A549 treated with CORT108297 at 1 μM for 4 hours (cell line): ENCODE results near the gene KRTAP2-4. TPM values are rescaled to one million over a fixed set of nuclear protein-coding genes. Genes with fewer than 3 reads are reported as not detected.

Experiments used
- total RNA-seq: library from RNA; stranded (reverse); fragments of 200-300 nt; extraction: Qiagen RNA extraction; gene quantifications from 5 replicates; pipeline ENCODE4 v1.2.3, GENCODE V29; 2022

KRTAP2-4 gene, protein sequence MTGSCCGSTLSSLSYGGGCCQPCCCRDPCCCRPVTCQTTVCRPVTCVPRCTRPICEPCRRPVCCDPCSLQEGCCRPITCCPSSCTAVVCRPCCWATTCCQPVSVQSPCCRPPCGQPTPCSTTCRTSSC
- not detected in 5 replicates for total RNA-seq

DNA sequence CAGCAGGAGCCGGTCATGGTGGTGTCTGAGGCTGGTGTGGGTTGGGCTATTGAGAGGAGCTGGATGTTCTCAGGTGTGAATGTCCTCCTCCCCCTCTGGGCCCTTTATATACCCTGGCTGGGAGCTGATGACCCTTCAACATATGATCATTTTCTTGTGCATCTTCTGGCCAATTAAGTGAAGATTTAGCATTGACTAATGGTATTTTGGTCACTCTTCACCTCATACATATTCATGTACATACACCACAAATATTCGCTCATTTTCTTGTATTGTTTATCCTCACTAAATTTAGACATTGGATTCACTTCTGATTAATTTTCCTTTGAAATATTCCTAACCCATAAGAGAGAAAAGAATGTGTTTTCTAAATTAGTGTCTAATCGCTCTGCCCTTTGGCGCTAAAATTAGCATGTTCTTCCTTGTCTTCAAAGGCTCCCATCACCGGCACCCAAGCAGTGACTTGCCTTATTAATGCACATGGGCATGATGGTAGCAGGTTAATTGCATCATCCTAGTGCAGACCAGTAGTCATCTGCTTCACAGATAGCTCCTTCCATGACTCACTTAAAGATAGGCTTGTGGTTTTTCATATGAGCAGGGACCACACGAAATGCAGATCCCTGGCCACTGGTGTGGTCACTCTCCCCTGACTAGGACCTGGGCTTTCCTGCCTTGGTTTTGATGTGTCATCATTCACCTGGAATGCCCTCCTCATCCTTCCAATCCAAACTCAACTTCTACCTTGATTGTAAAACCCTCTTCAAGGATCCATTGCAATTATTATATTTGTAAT, at the start of gene KRTAP2-4:
TSS of gene KRTAP2-4 (minus strand) at position 51 of the 796 bp plus-strand sequence. CDS start at position 17, 34 bp downstream.

GRCh38 chr17:41105347-41105746, 39.7 kb upstream of the KRTAP2-4 start, which contains the start of gene KRTAP4-9:
TSS of gene KRTAP4-9 (plus strand) at chr17:41105389. CDS start at chr17:41105389, 0 bp downstream.

GRCh38 chr17:41101586-41102259, 36.0 kb upstream of the KRTAP2-4 start, which contains the start of gene KRTAP4-16:
TSS of gene KRTAP4-16 (minus strand) at chr17:41102209. CDS start at chr17:41102209, 0 bp downstream.

GRCh38 chr17:41098042-41098441, 32.4 kb upstream of the KRTAP2-4 start, which contains the start of gene KRTAP4-8:
TSS of gene KRTAP4-8 (minus strand) at chr17:41098142. CDS start at chr17:41098084, 58 bp downstream.

GRCh38 chr17:41084100-41084856, 18.6 kb upstream of the KRTAP2-4 start, which contains the start of gene KRTAP4-7:
TSS of gene KRTAP4-7 (plus strand) at chr17:41084150. CDS start at chr17:41084207, 57 bp downstream.

DNA sequence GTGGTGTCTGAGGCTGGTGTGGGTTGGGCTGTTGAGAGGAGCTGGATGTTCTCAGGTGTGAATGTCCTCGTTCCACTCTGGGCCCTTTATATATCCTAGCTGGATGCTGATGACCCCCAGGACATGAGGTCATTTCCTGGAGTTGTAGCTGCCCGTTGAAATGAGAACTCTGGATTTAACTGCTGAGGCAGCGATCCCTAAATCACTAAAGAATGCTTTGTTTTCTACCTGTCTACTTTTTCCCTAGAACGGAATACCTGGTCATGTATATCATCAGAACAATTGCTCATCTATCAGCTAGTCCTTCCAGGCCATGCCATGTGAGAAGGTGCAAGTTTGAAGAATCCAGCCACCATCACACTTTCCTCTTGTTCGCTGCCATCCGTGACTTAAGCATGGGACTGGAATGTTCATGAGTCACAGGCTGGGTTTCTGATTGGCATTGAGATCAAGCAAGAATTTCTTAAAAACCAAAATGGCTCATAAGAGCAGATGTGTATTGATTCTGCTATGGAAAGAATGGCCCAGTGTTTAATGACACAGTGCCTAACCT, 5.6 kb downstream of the KRTAP2-4 start, which contains the start of gene KRTAP2-3:
TSS of gene KRTAP2-3 (minus strand) at position 63 of the 553 bp plus-strand sequence. CDS start 64 bp downstream, outside the sequence.

GRCh38 chr17:41055130-41055529, 10.5 kb downstream of the KRTAP2-4 start, which contains the start of gene KRTAP2-2:
TSS of gene KRTAP2-2 (minus strand) at chr17:41055230. CDS start at chr17:41055211, 19 bp downstream.

GRCh38 chr17:41046735-41047465, 18.8 kb downstream of the KRTAP2-4 start, which contains the start of gene KRTAP2-1:
TSS of gene KRTAP2-1 (minus strand) at chr17:41047316. CDS start at chr17:41047267, 49 bp downstream.

DNA sequence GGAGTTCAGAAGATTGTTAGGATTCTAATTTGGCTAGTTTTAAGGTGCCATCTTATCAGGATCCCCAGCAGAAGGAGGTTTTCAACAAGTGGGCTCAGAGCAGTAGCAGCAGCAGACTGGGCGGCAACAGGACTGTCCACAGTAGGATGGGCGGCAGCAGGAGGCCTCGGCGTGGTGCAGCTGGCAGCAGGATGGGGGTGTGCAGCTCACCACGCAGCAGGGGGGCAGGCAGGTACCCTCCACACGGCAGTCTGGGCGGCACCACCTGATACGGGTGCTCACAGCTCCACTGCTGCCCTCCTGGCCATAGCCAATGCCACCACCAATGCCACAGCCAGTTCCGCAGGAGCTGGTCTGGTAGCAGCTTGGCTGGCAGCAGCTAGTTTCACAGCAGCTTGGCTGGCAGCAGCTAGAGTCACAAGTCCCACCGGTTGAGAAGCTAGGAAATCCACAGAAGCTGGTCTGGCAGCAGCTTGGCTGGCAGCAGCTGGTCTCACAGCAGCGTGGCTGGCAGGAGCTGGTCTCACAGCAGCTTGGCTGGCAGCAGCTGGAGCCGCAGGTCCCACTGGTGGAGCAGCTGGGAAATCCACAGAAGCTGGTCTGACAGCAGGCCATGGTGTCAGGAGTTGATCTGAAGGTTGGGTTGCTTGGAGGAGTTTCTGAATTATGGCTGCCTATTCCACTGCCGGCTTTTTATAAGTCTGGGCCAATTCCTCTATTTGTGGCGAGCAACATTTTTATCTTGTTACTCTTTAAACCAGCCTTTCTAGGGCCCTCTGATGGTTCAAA, 24.7 kb downstream of the KRTAP2-4 start, which contains the start of gene KRTAP1-1:
TSS of gene KRTAP1-1 (minus strand) at position 668 of the 789 bp plus-strand sequence. CDS start at position 615, 53 bp downstream.

GRCh38 chr17:41034346-41034935, 31.2 kb downstream of the KRTAP2-4 start, which contains the start of gene KRTAP1-3:
TSS of gene KRTAP1-3 (minus strand) at chr17:41034874. CDS start at chr17:41034821, 53 bp downstream.

GRCh38 chr17:41029633-41030245, 35.9 kb downstream of the KRTAP2-4 start, which contains the start of gene KRTAP1-4:
TSS of gene KRTAP1-4 (minus strand) at chr17:41030195. CDS start at chr17:41030078, 117 bp downstream.

DNA sequence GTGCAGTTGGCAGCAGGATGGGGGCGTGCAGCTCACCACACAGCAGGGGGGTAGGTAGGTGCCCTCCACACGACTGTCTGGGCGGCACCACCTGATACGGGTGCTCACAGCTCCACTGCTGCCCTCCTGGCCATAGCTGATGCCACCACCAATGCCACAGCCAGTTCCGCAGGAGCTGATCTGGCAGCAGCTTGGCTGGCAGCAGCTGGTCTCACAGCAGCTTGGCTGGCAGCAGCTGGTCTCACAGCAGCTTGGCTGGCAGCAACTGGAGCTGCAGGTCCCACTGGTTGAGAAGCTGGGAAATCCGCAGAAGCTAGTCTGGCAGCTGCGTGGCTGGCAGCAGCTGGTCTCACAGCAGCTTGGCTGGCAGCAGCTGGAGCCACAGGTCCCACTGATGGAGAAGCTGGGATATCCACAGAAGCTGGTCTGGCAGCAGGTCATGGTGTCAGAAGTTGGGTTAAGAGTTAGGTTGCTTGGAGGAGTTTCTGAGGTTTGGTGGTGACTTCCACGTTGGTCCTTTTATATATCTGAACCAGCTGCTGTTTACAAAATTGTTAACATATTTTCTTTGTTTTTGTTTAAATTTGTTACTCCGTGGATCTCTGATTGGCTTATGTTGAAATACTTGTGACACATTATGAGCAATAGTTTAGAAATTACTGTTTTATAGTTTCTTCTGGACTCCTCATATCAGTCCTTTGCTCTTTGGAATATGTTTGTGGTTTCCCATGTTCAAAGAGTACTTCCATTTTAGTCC, 38.8 kb downstream of the KRTAP2-4 start, which contains the start of gene KRTAP1-5:
TSS of gene KRTAP1-5 (minus strand) at position 494 of the 757 bp plus-strand sequence. CDS start at position 441, 53 bp downstream.

Other genes starting within 250 kb of the KRTAP2-4 start
- 79.3 to 132 TPM (median 110 TPM) in 5 replicates for gene KRT10, start 243.3 kb downstream of the KRTAP2-4 start, total RNA-seq
- gene KRT12, start 198.7 kb downstream of the KRTAP2-4 start, total RNA-seq: not detected in 5 replicates
- gene KRT20, start 180.6 kb downstream of the KRTAP2-4 start, total RNA-seq: 0.18 to 0.28 TPM (median 0.26 TPM) in 5 replicates
- 0.08 to 0.14 TPM (median 0.10 TPM) in 3 of 5 replicates, not detected in the others for gene KRT23, start 128.2 kb downstream of the KRTAP2-4 start, total RNA-seq
- not detected in 5 replicates for gene KRT39, start 98.9 kb downstream of the KRTAP2-4 start, total RNA-seq
- gene KRT40, start 81.6 kb downstream of the KRTAP2-4 start, total RNA-seq: not detected in 5 replicates
- gene KRTAP3-3, start 71.7 kb downstream of the KRTAP2-4 start, total RNA-seq: not detected in 5 replicates
- 0.20 to 0.42 TPM (median 0.34 TPM) in 5 replicates for gene KRTAP3-2, start 66.0 kb downstream of the KRTAP2-4 start, total RNA-seq
- gene KRTAP3-1, start 56.8 kb downstream of the KRTAP2-4 start, total RNA-seq: 0.18 TPM in 1 of 5 replicates, not detected in the others
- not detected in 5 replicates for gene KRTAP1-5, start 38.7 kb downstream of the KRTAP2-4 start, total RNA-seq
- gene KRTAP1-4, start 35.7 kb downstream of the KRTAP2-4 start, total RNA-seq: not detected in 5 replicates
- gene KRTAP1-3, start 31.0 kb downstream of the KRTAP2-4 start, total RNA-seq: not detected in 5 replicates
- gene KRTAP1-1, start 24.4 kb downstream of the KRTAP2-4 start, total RNA-seq: not detected in 5 replicates
- not detected in 5 replicates for gene KRTAP2-1, start 18.6 kb downstream of the KRTAP2-4 start, total RNA-seq
- gene KRTAP2-2, start 10.6 kb downstream of the KRTAP2-4 start, total RNA-seq: not detected in 5 replicates
- 0.11 to 0.18 TPM (median 0.17 TPM) in 3 of 5 replicates, not detected in the others for gene KRTAP2-3, start 5.8 kb downstream of the KRTAP2-4 start, total RNA-seq
- not detected in 5 replicates for gene KRTAP4-7, start 18.3 kb upstream of the KRTAP2-4 start, total RNA-seq
- 0.10 TPM in 1 of 5 replicates, not detected in the others for gene KRTAP4-8, start 32.3 kb upstream of the KRTAP2-4 start, total RNA-seq
- not detected in 5 replicates for gene KRTAP4-16, start 36.3 kb upstream of the KRTAP2-4 start, total RNA-seq
- gene KRTAP4-9, start 39.5 kb upstream of the KRTAP2-4 start, total RNA-seq: not detected in 5 replicates
- gene KRTAP4-11, start 52.5 kb upstream of the KRTAP2-4 start, total RNA-seq: not detected in 5 replicates
- 0.07 TPM in 1 of 5 replicates, not detected in the others for gene KRTAP4-12, start 58.3 kb upstream of the KRTAP2-4 start, total RNA-seq
- not detected in 5 replicates for gene KRTAP4-6, start 74.7 kb upstream of the KRTAP2-4 start, total RNA-seq
- gene KRTAP4-5, start 83.9 kb upstream of the KRTAP2-4 start, total RNA-seq: not detected in 5 replicates
- not detected in 5 replicates for gene KRTAP4-4, start 94.9 kb upstream of the KRTAP2-4 start, total RNA-seq
- not detected in 5 replicates for gene KRTAP4-3, start 102.3 kb upstream of the KRTAP2-4 start, total RNA-seq
- gene KRTAP4-2, start 112.3 kb upstream of the KRTAP2-4 start, total RNA-seq: not detected in 5 replicates
- gene KRTAP4-1, start 119.0 kb upstream of the KRTAP2-4 start, total RNA-seq: 0.09 to 0.40 TPM (median 0.24 TPM) in 4 of 5 replicates, not detected in the other
- gene KRTAP9-1, start 124.0 kb upstream of the KRTAP2-4 start, total RNA-seq: not detected in 5 replicates
- gene KRTAP9-2, start 160.8 kb upstream of the KRTAP2-4 start, total RNA-seq: not detected in 5 replicates
- not detected in 5 replicates for gene KRTAP9-3, start 166.6 kb upstream of the KRTAP2-4 start, total RNA-seq
- gene KRTAP9-8, start 172.1 kb upstream of the KRTAP2-4 start, total RNA-seq: not detected in 5 replicates
- not detected in 5 replicates for gene KRTAP9-4, start 183.8 kb upstream of the KRTAP2-4 start, total RNA-seq
- not detected in 5 replicates for gene KRTAP9-9, start 189.5 kb upstream of the KRTAP2-4 start, total RNA-seq
- gene KRTAP9-6, start 199.5 kb upstream of the KRTAP2-4 start, total RNA-seq: not detected in 5 replicates
- gene KRTAP9-7, start 209.8 kb upstream of the KRTAP2-4 start, total RNA-seq: not detected in 5 replicates
- not detected in 5 replicates for gene KRTAP29-1, start 237.0 kb upstream of the KRTAP2-4 start, total RNA-seq
- not detected in 5 replicates for gene KRTAP16-1, start 243.4 kb upstream of the KRTAP2-4 start, total RNA-seq
- gene KRTAP17-1, start 249.8 kb upstream of the KRTAP2-4 start, total RNA-seq: not detected in 5 replicates